Measurements from ENCODE around the gene C11orf68.

DNA sequence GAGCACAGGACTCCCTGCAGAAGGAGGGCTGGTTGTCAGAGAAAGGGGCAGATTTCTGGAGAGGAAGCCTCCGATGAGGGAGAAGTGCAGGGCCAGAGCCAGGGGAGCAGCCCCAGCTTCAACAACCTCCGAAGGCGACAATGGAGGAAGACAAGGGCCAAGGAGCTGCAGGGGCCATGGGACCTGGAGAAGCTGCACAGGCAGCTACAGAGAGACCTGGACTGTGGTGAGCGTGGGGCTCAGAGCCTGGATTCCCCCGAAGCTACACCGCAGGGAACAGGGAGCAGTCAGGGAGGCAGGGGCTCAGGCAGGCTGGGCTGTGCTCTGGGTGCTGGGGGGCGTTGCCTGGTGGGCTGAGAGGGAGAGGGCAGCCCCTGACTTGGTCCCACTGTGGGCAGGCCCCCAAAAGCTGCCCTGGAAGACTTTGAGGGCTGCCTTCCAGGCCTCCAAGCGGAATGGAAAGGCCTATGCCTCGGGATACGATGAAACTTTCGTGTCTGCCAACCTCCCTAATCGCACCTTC lies 28.8 kb upstream of the C11orf68 start:
- TF ChIP-seq EZH2 (IDR thresholded peaks at IDR 0.05) (no peak), POLR2AphosphoS5 (IDR thresholded peaks at IDR 0.05; ENCODE audit: borderline replicate concordance, low read depth, low read length) (no peak)
